Stimulated activated CD4-positive, alpha-beta T cell treated with anti-CD3 and anti-CD28 coated beads, Interleukin-12 subunit alpha, Interleukin-12 subunit beta, amount 100 ng/mL, for 48 hours (primary cell): ENCODE results near the gene PLGRKT.
"Not testable (repeated sequence)": the region's sequence is repeated elsewhere in the genome, so short reads cannot be mapped to it uniquely, and the experiment has no call there.

Experiments
- DNase-seq, 3 donors: peaks; one replicate each; pipeline ENCODE4 v3.0.0-alpha.2; 2020; ENCODE audit warnings: low read depth in 2 of 3, low spot score in 1 of 3

The PLGRKT gene

GRCh38 chr9:5453004-5453403 lies 15.3 kb upstream of the PLGRKT start:
- DNase-seq, result no peak

- DNase-seq, result no peak
These were observed 14.5 kb upstream of the PLGRKT start for GRCh38 chr9:5452286-5452609.

- peak; percentile 71 to 87 (median 82) for DNase-seq
These were observed 12.8 kb upstream of the PLGRKT start, which contains the start of gene CD274 for GRCh38 chr9:5450359-5451091. Gene CD274, plus strand, starts transcription at chr9:5450542. Its CDS starts 5,572 bp downstream, at chr9:5456114.

GRCh38 chr9:5449521-5450358 lies 12.0 kb upstream of the PLGRKT start:
- no peak for DNase-seq

- DNase-seq, result no peak
These were observed 11.0 kb upstream of the PLGRKT start for GRCh38 chr9:5448461-5449435.

- DNase-seq, result no peak
These were observed 10.3 kb upstream of the PLGRKT start for GRCh38 chr9:5448016-5448415.

- no peak for DNase-seq
These were observed 9.6 kb upstream of the PLGRKT start for GRCh38 chr9:5447337-5447736.

GRCh38 chr9:5446451-5447236 lies 8.9 kb upstream of the PLGRKT start:
- DNase-seq, result no peak

- no peak for DNase-seq
These were observed 8.2 kb upstream of the PLGRKT start for GRCh38 chr9:5445886-5446285.

- not testable (repeated sequence) for DNase-seq
These were observed 7.4 kb upstream of the PLGRKT start for GRCh38 chr9:5445096-5445495.

GRCh38 chr9:5443850-5444249 lies 6.1 kb upstream of the PLGRKT start:
- no peak for DNase-seq

- no peak for DNase-seq
These were observed 4.8 kb upstream of the PLGRKT start for GRCh38 chr9:5442400-5443011.

- DNase-seq, result no peak
These were observed 3.3 kb upstream of the PLGRKT start for GRCh38 chr9:5441043-5441442.

GRCh38 chr9:5440426-5440825 lies 2.7 kb upstream of the PLGRKT start:
- DNase-seq, result no peak

- peak in 2 of 3 donors; percentile 45 to 58 for DNase-seq
These were observed 807 bp upstream of the PLGRKT start for GRCh38 chr9:5438301-5439162.

GRCh38 chr9:5436441-5436840 lies 1.3 kb downstream of the PLGRKT start:
- DNase-seq, result no peak

- DNase-seq, result no peak
These were observed 1.8 kb downstream of the PLGRKT start for GRCh38 chr9:5435912-5436311.

- DNase-seq, result not testable (repeated sequence)
These were observed 3.6 kb downstream of the PLGRKT start for GRCh38 chr9:5433841-5434810.
